ENCODE results near the gene NUFIP1.
"Not testable (repeated sequence)": the region's sequence is repeated elsewhere in the genome, so short reads cannot be mapped to it uniquely, and the experiment has no call there.

The NUFIP1 gene

GRCh38 chr13:44919104-44919804 lies 70.0 kb downstream of the NUFIP1 start:
- no peak for DNase-seq

GRCh38 chr13:44918326-44919103 lies 70.8 kb downstream of the NUFIP1 start:
- peak; percentile 90 for DNase-seq

DNA sequence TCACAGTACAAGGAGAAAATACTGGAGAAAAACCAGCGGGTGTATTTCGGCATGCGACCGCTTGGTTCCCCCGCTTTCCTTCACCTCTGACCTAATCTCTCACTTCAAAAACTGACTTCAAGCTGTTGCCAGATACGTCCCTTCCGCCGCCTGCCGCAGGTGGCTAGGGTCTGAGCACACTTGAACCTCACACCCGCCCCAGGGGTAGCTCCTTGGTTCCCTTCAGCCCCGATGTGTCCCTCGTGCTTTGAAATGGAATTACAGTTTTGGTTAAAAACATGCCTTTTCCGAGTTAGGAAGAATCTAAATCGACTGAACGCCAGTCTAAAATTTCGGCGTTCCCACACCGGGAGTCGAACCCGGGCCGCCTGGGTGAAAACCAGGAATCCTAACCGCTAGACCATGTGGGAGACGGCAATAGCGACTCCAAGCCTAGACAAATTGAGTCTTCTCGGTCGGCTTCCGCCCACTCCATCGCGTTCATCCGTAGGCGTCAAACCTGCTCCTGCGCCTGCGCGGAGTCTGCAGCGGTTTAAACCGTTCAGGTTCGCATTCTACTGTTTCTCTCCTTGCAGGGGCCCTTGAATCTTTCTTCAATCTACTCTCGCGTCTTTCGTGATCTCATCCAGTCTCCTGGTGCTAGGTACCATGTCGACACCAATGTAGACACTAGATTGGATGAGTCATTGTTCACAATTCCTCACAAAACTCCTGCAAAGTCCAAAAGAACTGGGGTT lies 71.5 kb downstream of the NUFIP1 start:
- peak; percentile 97 for DNase-seq

DNA sequence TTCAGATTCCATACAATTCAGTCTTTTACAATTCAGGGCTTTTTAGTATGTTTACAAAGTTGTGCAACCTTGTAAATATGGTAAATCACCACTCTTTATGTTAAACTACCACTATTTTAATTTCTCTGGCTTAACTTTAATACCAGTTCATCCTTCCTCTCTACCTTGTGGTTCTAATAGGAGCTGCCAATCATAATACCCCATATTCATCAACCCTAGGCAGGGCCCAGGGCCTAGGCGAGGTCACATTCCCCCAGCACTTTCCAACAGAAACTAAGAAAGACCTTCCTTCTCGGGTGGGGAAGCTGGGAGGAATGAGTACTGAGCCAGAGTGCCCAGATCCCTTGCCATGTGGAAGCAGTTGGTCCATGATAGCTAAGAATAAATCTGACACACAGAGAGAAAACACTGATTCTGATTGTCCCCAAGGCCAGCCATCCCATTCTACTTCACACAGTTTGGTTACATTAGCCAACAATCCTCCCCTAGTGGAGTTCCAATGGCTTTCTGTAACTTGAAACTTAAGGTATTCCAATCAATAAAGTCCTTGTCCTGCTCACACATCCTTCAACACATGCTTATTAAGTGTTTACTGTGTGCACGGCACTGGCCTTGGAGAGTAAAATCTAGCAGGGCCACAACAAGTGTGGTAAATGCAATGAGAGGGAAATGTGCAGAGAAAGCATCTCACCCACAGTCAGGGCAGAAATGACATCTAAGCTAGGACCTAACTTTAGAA lies 76.8 kb downstream of the NUFIP1 start:
- DNase-seq: no peak

GRCh38 chr13:44908712-44909111 lies 80.6 kb downstream of the NUFIP1 start:
- no peak for DNase-seq

DNA sequence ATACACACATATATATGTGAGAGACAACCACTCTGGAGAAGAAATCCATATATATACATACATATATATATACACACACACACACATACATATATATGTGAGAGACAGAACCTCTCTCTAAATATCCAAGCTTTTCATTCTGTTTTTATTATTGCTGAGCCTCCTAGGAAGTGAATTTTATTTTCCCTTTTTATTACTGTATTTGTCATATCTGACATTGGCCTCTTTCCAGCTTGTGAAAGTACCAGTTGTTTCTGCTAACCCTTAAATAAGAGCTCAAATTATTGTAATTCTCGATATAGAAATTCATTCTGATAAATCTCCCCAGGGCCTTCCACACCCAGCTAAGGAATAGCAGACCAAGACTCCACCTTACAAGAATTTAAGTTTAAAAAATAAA lies 81.0 kb downstream of the NUFIP1 start:
- no peak for DNase-seq

DNA sequence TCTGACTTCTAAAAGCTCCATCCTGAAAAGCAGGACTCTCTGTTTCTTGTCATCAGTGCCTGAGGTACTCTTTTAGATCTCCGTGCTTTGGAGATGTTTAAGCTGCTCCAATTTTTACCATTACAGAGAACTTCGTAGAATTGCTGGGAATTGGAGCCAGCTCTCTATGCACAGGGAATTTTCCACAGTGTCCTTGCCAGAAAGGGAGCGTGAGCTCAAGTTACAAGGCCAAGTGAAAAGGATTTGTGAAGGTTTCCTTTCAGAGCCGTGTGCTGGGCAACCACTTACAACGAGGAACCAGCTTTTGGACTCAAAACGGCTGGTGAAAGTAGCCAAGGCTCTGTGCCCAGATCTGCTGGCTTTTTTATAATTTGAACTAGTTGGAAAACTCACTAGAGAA lies 82.6 kb downstream of the NUFIP1 start:
- peak; percentile 51 for DNase-seq

- no peak for DNase-seq
These were observed 83.0 kb downstream of the NUFIP1 start for GRCh38 chr13:44906230-44906629.

DNA sequence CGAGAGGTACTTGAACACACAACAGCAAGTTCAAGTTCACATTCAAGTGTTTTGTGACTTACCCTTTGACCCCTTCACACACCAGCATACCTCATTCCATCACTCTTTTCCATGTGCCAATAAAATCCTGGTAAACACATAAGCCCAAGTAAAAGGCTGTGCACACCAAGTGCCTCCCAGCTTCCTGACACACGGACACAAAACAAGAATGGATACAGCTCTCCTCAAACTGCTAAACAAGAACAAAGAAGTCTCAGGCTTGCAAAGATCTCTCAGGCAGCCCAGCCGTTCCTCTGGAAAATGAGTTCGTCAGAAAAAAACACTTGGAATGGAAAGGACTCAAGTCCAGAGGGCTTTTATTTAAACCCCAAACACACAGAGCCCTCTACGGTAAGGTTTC lies 83.7 kb downstream of the NUFIP1 start:
- DNase-seq: no peak

- DNase-seq: peak; percentile 15
These were observed 84.3 kb downstream of the NUFIP1 start for GRCh38 chr13:44904967-44905366.

GRCh38 chr13:44903574-44903985 lies 85.7 kb downstream of the NUFIP1 start:
- peak; percentile 7 for DNase-seq

DNA sequence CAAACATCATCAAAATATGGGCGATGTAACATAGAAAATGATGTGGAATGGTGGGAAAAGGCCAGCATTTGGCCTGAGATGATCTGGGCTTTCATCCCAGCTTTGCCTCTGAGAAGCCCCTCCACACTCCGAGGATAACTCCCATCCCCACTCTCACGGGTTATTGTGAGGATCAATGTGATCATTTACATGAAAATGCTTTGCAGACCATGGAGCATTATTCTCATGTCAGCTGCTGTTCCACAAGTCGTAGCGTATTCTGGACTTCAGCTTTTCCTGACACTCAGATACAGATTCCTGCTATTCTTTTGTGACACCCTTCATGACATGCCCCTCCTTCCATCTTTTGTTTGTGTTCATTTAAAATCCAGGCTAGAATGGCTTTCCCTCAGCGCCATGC lies 86.5 kb downstream of the NUFIP1 start:
- no peak for DNase-seq

DNA sequence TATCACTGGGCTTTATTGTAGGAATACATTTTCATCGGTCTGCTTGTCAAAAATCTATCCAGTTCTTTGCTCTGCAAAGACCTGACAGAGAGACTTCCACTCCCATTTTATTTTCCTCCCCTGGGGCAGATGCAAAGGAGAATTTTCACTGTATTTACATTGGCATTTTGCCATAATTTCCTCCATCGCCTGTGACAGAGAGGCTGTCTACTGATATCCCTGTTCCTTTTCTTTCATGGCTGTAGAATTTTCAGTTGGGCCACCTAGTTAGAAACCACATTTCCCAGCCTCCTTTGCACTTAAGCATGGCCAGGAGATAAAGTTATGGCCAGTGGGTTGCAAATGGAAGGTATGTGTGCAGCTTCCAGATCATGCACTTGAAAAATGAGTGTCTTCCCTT lies 89.3 kb downstream of the NUFIP1 start:
- DNase-seq: peak; percentile 7

GRCh38 chr13:44898308-44898707 lies 91.0 kb downstream of the NUFIP1 start:
- not testable (repeated sequence) for DNase-seq

GRCh38 chr13:44895953-44896335 lies 93.3 kb downstream of the NUFIP1 start:
- no peak for DNase-seq

DNA sequence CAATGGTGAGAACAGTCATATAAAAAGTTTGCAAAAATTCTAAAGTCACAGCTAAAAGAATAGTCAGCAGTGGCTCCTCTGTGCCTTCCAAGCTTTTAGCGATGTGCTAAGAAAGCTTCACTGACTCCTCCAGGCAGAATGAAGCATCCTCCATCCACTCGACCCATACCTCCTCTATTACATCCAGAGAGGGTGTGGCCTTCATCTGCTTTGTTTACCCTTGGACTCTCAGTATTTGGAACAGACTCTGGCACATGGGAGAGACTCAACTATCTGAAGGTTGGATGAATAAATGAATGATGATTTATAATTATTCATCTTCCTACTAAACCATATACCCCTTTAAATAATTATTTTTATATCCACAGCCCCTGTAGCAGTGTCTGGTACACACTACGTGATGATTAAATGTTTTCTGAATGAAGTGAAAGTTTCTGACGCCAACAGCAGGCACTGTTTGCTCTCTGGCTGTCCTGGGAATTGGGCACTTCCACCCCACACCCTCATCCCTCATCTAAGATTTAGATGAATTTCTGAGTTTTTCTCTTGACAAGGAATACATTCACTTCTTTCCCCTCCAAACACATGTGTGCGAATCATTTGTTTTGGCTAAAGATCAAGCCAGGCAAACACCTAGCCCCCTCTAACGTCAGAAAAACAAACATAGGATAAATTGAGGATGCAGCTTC lies 93.9 kb downstream of the NUFIP1 start:
- DNase-seq: no peak

GRCh38 chr13:44894001-44894770 lies 95.1 kb downstream of the NUFIP1 start:
- DNase-seq: no peak
